HG03135 (cell line): ENCODE results near the gene RABGAP1L.
"Not testable (repeated sequence)": the region's sequence is repeated elsewhere in the genome, so short reads cannot be mapped to it uniquely, and the experiment has no call there.

Source experiments
- ATAC-seq: cut with Tn5 transposase; IDR thresholded peaks from one replicate; pipeline ENCODE4 v1.9.1; 2021; ENCODE audit warnings: mild to moderate bottlenecking, moderate library complexity; ENCODE audit not compliant: unreplicated experiment

Gene RABGAP1L

DNA sequence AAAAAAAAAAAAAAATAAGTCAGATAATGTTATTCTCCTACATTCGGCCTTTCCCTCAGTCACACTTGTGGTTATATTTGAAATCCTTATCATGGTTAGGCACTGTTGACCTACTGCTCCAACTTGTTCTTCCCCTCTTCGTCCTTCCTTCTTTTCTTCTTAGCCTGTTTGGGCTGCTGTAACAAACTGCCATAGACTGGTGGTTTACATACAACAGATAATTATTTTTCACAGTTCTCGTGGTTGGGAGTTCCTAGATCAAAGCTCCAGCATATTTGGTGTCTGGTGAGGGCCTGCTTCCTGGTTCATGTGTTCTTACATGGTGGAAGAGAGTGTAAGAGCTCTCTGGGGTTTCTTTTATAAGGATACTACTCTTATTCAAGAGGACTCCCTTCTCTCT, 73.4 kb downstream of the RABGAP1L start:
- ATAC-seq = no peak

- ATAC-seq = not testable (repeated sequence)
Measured at GRCh38 chr1:174238845-174239501, 79.7 kb downstream of the RABGAP1L start.

GRCh38 chr1:174239541-174239940, 80.2 kb downstream of the RABGAP1L start:
- no peak for ATAC-seq

- no peak for ATAC-seq
Measured at GRCh38 chr1:174242856-174243255, 83.5 kb downstream of the RABGAP1L start.

DNA sequence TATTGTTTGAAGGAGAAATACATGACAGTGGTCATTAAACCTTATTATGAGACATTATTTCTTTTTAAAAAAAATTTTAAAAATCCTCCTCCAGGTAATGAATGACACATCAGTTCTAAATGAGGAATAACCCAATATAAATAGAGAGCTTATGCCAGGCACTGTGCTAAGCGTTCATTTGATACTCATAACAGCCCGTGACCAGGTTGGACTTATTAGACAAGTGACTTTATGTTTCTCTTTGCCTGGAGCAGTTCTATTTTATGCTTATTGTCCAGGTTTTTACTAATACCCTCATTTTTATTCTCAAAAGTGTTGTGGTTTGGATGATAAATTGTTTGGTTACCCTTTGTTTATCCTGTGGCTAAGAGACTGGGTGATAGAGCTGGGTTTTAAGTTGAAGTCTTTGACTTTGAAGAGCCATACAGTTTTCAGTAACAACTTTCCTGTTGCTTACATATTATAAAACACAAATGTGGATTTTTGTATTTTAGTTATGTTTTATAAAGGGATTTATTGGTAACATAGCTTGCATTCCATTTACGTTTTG, 84.2 kb downstream of the RABGAP1L start:
- ATAC-seq = no peak

DNA sequence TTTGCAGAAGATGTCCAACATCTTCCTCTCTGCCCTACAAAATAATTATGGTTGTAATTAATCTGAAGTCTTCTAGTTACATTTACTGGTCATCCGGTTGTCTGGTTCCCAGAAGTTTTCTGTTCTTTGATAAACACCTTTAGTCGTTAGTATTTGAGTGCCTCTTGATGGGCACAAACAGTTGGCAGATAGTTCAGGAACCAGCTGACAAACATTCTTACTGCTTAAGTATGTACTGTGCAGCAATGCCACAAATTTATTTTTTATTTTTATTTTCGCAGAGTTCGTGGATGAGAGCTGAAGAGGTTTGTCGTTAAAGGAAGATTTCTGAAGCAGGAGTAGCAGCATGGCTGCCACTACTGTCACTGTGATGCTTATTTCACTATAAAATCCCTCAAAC, 84.7 kb downstream of the RABGAP1L start:
- ATAC-seq = no peak

- no peak for ATAC-seq
Measured at GRCh38 chr1:174247472-174247871, 88.2 kb downstream of the RABGAP1L start.

DNA sequence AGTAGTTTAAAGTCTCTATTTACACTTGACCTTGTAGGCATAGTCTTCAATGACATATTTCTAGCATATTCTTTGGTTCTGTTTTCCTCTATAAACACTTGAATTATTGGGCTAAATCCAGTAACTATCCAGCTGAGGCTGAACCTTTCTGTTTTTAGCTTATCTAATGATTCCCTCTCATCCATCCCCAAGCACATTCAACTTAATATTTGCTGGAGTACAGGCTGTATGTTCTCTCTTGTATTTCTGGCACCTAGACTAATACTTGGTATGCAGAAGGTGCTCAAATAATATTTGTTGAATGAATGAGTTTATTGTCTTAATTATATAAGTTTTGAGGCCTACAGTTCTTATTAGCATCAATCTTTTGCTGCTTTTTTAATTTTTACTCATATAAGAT, 88.7 kb downstream of the RABGAP1L start:
- no peak for ATAC-seq

DNA sequence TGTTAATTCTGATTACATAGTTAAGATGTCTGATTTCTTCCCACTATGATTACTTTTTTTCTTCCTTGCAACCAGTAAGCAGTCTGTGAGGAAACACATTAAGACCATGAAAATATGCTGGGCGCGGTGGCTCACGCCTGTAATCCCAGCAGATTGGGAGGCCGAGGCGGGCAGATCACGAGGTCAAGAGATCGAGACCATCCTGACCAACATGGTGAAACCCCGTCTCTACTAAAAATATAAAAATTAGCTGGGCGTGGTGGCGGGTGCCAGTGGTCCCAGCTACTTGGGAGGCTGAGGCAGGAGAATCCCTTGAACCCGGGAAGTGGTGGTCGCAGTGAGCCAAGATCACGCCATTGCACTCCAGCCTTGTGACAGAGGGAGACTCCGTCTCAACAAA, 97.1 kb downstream of the RABGAP1L start:
- not testable (repeated sequence) for ATAC-seq

DNA sequence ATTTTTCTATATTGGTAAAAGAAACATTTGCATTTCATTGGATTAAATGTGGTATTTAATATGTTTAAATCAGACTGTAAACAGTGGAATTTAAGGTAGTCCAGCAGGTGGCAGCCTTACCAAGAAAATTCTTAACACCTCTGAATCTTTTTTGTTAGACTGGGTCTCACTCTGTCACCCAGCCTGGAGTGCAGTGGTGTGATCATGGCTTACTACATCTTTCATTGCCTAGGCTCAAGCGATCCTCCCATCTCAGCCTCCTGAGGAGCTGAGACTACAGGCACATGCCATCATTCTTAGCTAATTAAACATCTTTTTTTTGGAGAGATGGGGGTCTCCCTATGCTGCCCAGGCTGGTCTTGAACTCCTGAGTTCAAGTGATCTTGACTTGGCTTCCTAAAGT, 98.8 kb downstream of the RABGAP1L start:
- ATAC-seq = no peak

DNA sequence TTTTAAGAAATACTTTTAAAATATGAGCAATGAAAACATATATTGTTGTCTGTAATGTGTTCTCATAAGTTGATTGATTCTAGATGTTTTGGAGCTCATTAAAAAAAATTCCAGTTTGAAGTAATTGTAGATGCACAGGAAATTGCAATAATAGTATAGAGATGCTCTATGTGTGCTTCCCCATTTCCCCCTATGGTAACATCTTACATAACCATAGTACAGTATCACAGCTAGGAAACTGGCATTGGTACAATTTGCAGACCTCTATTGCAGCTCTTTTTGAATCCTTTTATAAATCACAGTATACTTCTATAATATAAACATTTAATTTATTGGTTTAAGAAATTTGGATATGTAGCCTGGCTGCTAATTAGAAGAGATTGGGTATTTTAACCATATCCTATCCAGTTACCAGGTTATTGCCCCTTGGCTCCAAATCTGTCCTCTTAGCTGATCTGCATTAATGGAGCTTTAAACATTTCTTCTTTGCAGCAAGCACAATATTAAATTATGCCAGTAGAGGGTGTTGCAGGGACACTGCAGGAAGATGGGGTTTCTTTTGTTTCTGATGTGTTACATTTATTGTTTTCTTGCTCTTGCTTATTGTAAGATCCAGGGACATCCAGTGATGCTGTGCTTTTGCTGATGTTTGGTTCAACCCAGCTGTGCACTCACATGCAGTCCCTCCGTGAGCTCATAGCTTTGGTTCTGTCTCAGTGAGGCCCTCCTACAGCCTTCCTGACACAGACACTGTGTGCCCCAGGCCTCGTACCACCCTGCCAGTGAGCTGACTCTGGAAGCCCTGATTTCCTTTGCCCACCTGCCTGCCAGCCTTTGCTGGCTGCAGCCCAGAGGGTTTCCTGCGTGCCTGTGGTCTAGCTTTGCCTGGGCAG, 103.3 kb downstream of the RABGAP1L start:
- no peak for ATAC-seq

DNA sequence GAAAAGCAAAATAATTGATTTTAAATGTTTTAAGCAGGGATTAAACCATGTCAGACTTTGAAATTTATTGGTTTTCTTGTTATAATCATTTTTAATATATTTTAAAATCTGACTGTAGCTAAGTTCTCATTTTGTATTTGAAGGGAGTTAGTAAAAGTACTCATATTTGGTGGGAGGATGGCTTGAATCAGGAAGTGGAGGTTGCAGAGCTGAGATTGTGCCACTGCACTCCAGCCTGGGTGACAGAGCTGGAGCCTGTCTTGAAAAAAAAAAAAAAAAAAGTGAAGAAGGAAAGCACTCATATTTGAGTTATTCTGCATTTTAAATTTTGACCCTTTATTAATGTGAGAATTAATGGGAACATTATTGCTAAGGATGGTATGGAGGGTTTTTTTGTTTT, 106.0 kb downstream of the RABGAP1L start:
- ATAC-seq = no peak

DNA sequence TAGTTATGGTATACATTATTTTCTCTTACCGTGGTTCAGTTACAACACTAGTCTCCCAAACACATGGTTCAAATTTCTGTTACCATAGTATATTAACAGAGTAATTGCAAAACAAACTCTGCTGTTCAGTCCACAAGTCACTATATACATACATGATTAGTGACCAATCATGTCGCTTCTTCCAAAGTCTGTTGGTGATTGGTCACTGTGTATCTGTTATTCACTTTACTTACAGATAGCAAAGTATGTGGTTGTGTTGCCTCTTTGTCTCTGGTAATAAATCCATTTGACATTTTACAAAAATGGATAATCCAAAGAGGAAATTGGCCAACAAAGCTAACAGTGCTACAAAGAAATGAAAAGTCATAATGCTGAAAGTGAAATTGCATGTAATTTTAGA, 107.2 kb downstream of the RABGAP1L start:
- ATAC-seq = no peak

- ATAC-seq = no peak
Measured at GRCh38 chr1:174266991-174267612, 107.8 kb downstream of the RABGAP1L start.

DNA sequence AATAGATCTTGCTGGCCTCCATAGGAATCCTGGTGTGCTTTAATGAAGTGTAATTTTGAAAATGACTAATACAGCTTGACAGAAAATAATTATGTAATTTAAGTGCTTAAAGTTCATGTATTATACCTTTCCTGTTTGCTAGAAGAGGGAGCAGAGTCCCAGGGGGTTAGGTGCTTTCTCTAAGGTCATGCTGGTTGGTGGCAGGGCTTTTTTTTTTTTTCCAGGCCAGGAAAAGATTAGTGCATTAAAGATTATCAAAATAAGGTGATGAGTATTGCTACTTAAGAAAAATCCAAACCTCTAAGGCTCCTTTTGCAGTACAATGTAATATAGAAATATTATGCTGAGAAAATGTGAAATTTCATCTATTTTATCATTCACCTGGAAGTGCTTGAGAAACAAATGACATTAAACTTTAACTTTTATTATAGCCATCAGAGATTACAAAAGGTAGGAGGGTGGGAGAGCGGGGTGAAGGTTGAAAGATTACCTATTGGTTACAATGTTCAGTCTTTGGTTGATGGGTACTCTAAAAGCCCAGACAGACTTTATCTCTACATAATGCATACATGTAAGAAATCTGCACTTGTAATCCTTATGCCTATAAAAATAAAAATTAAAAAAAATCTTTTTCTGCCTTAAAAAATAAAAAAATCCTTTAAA, 110.8 kb downstream of the RABGAP1L start:
- no peak for ATAC-seq

GRCh38 chr1:174273190-174273589, 113.9 kb downstream of the RABGAP1L start:
- ATAC-seq = no peak

- no peak for ATAC-seq
Measured at GRCh38 chr1:174273776-174274175, 114.5 kb downstream of the RABGAP1L start.

DNA sequence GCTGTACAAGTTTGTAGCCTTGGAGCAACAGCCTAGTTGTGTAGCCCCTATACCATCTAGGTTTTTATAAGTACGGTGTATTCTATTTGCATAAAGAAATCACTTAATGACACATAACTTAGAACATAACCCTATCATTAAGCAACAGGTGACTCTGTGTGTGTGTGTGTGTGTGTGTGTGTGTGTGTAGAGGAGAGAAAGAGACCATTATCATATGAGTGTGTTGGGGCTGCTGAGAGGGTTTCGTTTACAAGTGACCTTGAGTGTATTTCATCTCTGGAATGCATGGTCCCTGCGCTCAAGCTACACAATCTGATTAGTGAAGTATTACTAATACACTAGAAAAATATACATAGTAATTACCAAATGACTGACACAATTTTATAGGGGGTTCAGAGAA, 115.1 kb downstream of the RABGAP1L start:
- ATAC-seq = no peak

GRCh38 chr1:174274884-174275283, 115.6 kb downstream of the RABGAP1L start:
- no peak for ATAC-seq

GRCh38 chr1:174276087-174276486, 116.8 kb downstream of the RABGAP1L start:
- ATAC-seq = no peak

DNA sequence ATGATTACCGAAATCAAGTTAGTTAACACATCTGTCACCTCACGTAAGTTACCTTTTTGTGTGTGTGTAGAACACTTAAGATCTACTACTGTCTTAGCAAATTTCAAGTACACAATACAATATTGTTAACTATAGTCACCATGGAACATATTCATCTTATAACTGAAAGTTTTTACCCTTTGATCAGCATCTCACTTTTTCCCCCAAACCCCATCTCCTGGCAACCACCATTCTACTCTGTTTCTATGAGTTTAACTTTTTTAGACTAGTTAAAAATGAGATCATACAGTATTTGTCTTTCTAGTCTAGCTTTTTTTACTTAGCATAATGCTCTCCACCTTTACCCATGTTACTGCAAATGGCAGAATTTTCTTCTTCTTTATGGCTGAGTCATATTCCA, 124.7 kb downstream of the RABGAP1L start:
- no peak for ATAC-seq
